Type B pancreatic cell (in vitro differentiated cells): ENCODE results near the gene FURIN. TPM values are rescaled to one million over a fixed set of nuclear protein-coding genes. Genes with fewer than 3 reads are reported as not detected.

Source experiments
- DNase-seq: peaks from one replicate; pipeline ENCODE4 v3.0.0; 2021; ENCODE audit warnings: mixed read lengths; ENCODE audit not compliant: unreplicated experiment; ENCODE audit errors: extremely low spot score
- H3K27ac Mint-ChIP-seq: 2 replicates; pipeline ENCODE4 v1.8.0; 2021; ENCODE audit warnings: mild to moderate bottlenecking, mixed read lengths
- H3K27me3 Mint-ChIP-seq: 2 replicates; pipeline ENCODE4 v1.8.0; 2021; ENCODE audit warnings: mixed read lengths
- H3K36me3 Mint-ChIP-seq: 2 replicates; pipeline ENCODE4 v1.8.0; 2021; ENCODE audit warnings: mixed read lengths
- H3K4me1 Mint-ChIP-seq: one replicate; pipeline ENCODE4 v1.8.0; 2021; ENCODE audit warnings: mixed read lengths; ENCODE audit not compliant: unreplicated experiment
- H3K4me3 Mint-ChIP-seq: 2 replicates; pipeline ENCODE4 v1.8.0; 2021; ENCODE audit warnings: mild to moderate bottlenecking, mixed read lengths
- H3K9me3 Mint-ChIP-seq: 2 replicates; pipeline ENCODE4 v1.8.0; 2021; ENCODE audit warnings: mixed read lengths
- total RNA-seq: library from RNA; stranded (reverse); gene quantifications from 2 replicates; pipeline ENCODE4 v1.2.1, GENCODE V29; 2021; ENCODE audit warnings: low replicate concordance
- TF ChIP-seq, protein P1 (sequence below): fragments of 200-600 bp; sonication (generic); conservative IDR thresholded peaks from 2 replicates; pipeline ENCODE4 v1.5.0; 2021; ENCODE audit warnings: antibody characterized with exemption, mild to moderate bottlenecking

The FURIN gene
- total RNA-seq, 1 donor from 2014 or later = 37.7 TPM

DNA sequence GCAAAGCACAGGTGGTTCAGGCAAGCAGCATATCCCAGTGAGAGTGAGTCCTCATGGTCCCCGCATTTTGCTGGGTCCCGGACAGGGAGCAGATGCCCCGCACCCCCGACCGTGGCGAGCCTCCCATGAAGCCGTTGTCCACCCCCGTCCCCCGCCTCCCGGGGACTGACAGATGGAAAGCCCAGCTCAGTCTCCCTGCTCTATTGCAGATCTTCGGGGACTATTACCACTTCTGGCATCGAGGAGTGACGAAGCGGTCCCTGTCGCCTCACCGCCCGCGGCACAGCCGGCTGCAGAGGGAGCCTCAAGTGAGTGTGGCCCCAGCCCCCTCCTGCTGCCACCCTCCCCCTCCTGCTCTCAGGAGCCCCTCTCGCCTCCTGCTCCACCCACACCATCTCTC is 7.7 kb downstream of the FURIN start:
- H3K36me3 Mint-ChIP-seq = peaks cover 3% of the 10 kb centered on the region
- H3K27ac Mint-ChIP-seq = no peak overlapping the region
- H3K4me3 Mint-ChIP-seq = no peak overlapping the region
- H3K4me1 Mint-ChIP-seq = peaks cover 12% of the 10 kb centered on the region
- H3K9me3 Mint-ChIP-seq = no peaks in the 10 kb centered on the region
- DNase-seq = no peak
- TF ChIP-seq, protein P1, sequence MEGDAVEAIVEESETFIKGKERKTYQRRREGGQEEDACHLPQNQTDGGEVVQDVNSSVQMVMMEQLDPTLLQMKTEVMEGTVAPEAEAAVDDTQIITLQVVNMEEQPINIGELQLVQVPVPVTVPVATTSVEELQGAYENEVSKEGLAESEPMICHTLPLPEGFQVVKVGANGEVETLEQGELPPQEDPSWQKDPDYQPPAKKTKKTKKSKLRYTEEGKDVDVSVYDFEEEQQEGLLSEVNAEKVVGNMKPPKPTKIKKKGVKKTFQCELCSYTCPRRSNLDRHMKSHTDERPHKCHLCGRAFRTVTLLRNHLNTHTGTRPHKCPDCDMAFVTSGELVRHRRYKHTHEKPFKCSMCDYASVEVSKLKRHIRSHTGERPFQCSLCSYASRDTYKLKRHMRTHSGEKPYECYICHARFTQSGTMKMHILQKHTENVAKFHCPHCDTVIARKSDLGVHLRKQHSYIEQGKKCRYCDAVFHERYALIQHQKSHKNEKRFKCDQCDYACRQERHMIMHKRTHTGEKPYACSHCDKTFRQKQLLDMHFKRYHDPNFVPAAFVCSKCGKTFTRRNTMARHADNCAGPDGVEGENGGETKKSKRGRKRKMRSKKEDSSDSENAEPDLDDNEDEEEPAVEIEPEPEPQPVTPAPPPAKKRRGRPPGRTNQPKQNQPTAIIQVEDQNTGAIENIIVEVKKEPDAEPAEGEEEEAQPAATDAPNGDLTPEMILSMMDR = no peak
- no peaks in the 10 kb centered on the region for H3K27me3 Mint-ChIP-seq

DNA sequence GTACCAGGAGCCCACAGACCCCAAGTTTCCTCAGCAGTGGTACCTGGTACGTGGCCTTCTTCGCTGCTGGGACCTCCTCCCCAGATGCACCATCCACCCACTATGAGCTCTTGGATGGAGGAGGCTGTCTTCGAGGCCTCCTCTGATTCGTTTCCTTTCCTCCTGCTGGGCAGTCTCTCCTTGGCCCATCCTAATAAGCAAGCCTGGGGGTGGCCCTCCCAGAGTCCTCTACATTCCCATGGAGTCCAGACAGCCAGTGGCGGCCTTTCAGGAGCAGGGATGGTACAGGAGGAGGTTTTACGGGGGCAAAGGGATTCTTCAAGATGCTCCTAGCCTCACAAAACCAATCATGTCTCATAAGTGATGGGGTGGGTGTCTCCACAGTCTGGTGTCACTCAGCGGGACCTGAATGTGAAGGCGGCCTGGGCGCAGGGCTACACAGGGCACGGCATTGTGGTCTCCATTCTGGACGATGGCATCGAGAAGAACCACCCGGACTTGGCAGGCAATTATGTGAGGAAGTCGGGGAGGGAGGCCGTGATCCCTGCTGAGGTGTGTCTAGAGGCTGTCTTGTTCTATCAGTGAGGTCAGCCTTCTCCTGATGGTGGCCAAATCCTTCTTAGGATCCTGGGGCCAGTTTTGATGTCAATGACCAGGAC is 8.3 kb downstream of the FURIN start:
- H3K4me3 Mint-ChIP-seq = no peak overlapping the region
- no peaks in the 10 kb centered on the region for H3K27me3 Mint-ChIP-seq
- H3K36me3 Mint-ChIP-seq = peaks cover 3% of the 10 kb centered on the region
- H3K9me3 Mint-ChIP-seq = no peaks in the 10 kb centered on the region
- no peak for DNase-seq
- peaks cover 12% of the 10 kb centered on the region for H3K4me1 Mint-ChIP-seq
- TF ChIP-seq, protein P1 = no peak
- H3K27ac Mint-ChIP-seq = no peak overlapping the region

DNA sequence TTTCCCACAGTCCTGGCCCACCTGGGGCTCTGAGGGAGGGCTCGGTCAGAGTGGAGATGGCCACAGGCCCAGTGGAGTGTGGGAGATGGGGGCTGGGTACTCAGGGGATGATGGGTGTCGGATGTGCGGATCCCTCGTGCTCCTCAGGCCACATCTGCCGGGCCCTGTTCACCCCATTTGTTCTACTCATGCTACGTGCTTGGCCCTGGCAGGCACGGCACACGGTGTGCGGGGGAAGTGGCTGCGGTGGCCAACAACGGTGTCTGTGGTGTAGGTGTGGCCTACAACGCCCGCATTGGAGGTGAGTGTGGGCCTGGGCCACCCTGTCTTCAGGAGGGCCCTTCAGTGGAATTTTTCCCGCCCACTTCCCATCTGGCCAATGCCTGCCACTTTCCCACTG is 8.9 kb downstream of the FURIN start:
- H3K4me1 Mint-ChIP-seq = peaks cover 10% of the 10 kb centered on the region

DNA sequence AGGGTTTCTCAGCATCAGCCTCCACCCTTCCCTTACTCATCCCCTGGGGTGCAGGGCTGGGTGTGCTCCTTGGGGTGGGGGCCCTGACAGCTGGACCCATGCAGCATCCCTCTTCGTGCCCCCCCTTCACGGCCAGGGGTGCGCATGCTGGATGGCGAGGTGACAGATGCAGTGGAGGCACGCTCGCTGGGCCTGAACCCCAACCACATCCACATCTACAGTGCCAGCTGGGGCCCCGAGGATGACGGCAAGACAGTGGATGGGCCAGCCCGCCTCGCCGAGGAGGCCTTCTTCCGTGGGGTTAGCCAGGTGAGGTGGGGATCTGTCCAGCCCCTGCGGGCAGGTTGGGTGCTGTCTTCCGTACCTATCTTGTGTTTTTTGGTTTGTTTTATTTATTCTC is 9.6 kb downstream of the FURIN start:
- no peak for DNase-seq
- Mint-ChIP-seq H3K4me1 (peaks cover 8% of the 10 kb centered on the region), H3K4me3 (no peak overlapping the region), H3K36me3 (peaks cover 3% of the 10 kb centered on the region), H3K9me3 (no peaks in the 10 kb centered on the region), H3K27me3 (no peaks in the 10 kb centered on the region), H3K27ac (no peak overlapping the region)
- TF ChIP-seq, protein P1 = no peak

More for the DNA sequence above, 8.9 kb downstream of the FURIN start:
- Mint-ChIP-seq H3K9me3 (no peaks in the 10 kb centered on the region), H3K27me3 (no peaks in the 10 kb centered on the region), H3K4me3 (no peak overlapping the region), H3K36me3 (peaks cover 3% of the 10 kb centered on the region), H3K27ac (no peak overlapping the region)
- TF ChIP-seq, protein P1 = no peak
- DNase-seq = no peak

DNA sequence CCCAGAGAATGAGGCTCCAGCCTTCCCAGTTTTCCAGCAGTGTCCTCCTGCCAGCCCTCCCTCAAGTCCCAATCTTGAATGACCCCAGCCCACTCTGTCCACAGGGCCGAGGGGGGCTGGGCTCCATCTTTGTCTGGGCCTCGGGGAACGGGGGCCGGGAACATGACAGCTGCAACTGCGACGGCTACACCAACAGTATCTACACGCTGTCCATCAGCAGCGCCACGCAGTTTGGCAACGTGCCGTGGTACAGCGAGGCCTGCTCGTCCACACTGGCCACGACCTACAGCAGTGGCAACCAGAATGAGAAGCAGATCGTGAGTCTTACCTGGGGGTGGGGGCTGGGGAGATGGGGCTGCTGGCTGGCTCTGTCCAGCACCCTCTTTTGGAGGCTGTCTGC is 10.3 kb downstream of the FURIN start:
- Mint-ChIP-seq H3K4me1 (peaks cover 8% of the 10 kb centered on the region), H3K4me3 (no peak overlapping the region), H3K9me3 (no peaks in the 10 kb centered on the region), H3K27me3 (no peaks in the 10 kb centered on the region), H3K36me3 (peaks cover 3% of the 10 kb centered on the region), H3K27ac (no peak overlapping the region)
- no peak for DNase-seq
- TF ChIP-seq, protein P1 = no peak
